Endometrial microvascular endothelial cells (primary cell): Measurements from ENCODE around the gene TPK1. TPM values are rescaled to one million over a fixed set of nuclear protein-coding genes. Genes with fewer than 3 reads are reported as not detected.
"Not testable (repeated sequence)": the region's sequence is repeated elsewhere in the genome, so short reads cannot be mapped to it uniquely, and the experiment has no call there.

ENCODE experiments used
- in situ Hi-C: cut with HindIII; loops from 2 replicates; pipeline ENCODE4 v1.10.0; 2017; ENCODE audit warnings: low sequenced_read_pairs, low pct_unique_long_range_greater_than_20kb; ENCODE audit errors: inconsistent ontology term
- total RNA-seq: library from RNA; depleted of rRNA; stranded (reverse); fragments of >200 nt; gene quantifications from one replicate; pipeline ENCODE4 v1.2.3, GENCODE V29; 2015; ENCODE audit errors: inconsistent ontology term

The TPK1 gene
- total RNA-seq, 1 donor from 2014 or later, result 16.1 TPM

- in situ Hi-C loops, result no loop called here
Observed at GRCh38 chr7:144827621-144828020, 8.2 kb downstream of the TPK1 start.

- in situ Hi-C loops, result no loop called here
Observed at GRCh38 chr7:144826208-144826607, 9.6 kb downstream of the TPK1 start.

- in situ Hi-C loops, result no loop called here
Observed at GRCh38 chr7:144824360-144824759, 11.5 kb downstream of the TPK1 start.

- in situ Hi-C loops, result no loop called here
Observed at GRCh38 chr7:144822223-144822622, 13.6 kb downstream of the TPK1 start.

GRCh38 chr7:144821067-144821466 lies 14.8 kb downstream of the TPK1 start:
- in situ Hi-C loops, result no loop called here

- in situ Hi-C loops, result no loop called here
Observed at GRCh38 chr7:144820552-144820951, 15.3 kb downstream of the TPK1 start.

- in situ Hi-C loops, result no loop called here
Observed at GRCh38 chr7:144819566-144819965, 16.3 kb downstream of the TPK1 start.

GRCh38 chr7:144818511-144818910 lies 17.3 kb downstream of the TPK1 start:
- in situ Hi-C loops, result no loop called here

GRCh38 chr7:144817001-144817400 lies 18.9 kb downstream of the TPK1 start:
- in situ Hi-C loops, result no loop called here

- in situ Hi-C loops, result no loop called here
Observed at GRCh38 chr7:144814299-144814698, 21.6 kb downstream of the TPK1 start.

GRCh38 chr7:144812379-144813283 lies 23.2 kb downstream of the TPK1 start:
- in situ Hi-C loops, result no loop called here

- in situ Hi-C loops, result no loop called here
Observed at GRCh38 chr7:144805627-144806239, 30.1 kb downstream of the TPK1 start.

- in situ Hi-C loops, result not testable (repeated sequence)
Observed at GRCh38 chr7:144800678-144801436, 35.0 kb downstream of the TPK1 start.

- in situ Hi-C loops, result no loop called here
Observed at GRCh38 chr7:144796919-144797318, 38.9 kb downstream of the TPK1 start.

GRCh38 chr7:144792050-144792449 lies 43.8 kb downstream of the TPK1 start:
- in situ Hi-C loops, result no loop called here

GRCh38 chr7:144791488-144791887 lies 44.4 kb downstream of the TPK1 start:
- in situ Hi-C loops, result no loop called here

- in situ Hi-C loops, result no loop called here
Observed at GRCh38 chr7:144787127-144787526, 48.7 kb downstream of the TPK1 start.

- in situ Hi-C loops, result no loop called here
Observed at GRCh38 chr7:144786522-144786921, 49.3 kb downstream of the TPK1 start.

- in situ Hi-C loops, result no loop called here
Observed at GRCh38 chr7:144786079-144786478, 49.8 kb downstream of the TPK1 start.

- in situ Hi-C loops, result no loop called here
Observed at GRCh38 chr7:144785521-144785920, 50.3 kb downstream of the TPK1 start.
